ENCODE data around the gene PTGER4.
"Not testable (repeated sequence)": the region's sequence is repeated elsewhere in the genome, so short reads cannot be mapped to it uniquely, and the experiment has no call there.

Gene PTGER4

GRCh38 chr5:40653221-40654022, 26.3 kb upstream of the PTGER4 start:
- Histone ChIP-seq H3K9ac (ENCODE audit: low read length) (no peak overlapping the region), H3K27me3 (ENCODE audit: control insufficient read depth, insufficient read depth, low read length) (no peaks in the 10 kb centered on the region), H3K4me3 (ENCODE audit: low read length) (no peak overlapping the region), H3K4me1 (ENCODE audit: control insufficient read depth, low read depth, low read length) (no peaks in the 10 kb centered on the region), H3K27ac (ENCODE audit: low read length) (no peak overlapping the region), H3K36me3 (ENCODE audit: control insufficient read depth, low read depth, low read length) (no peaks in the 10 kb centered on the region), H3K9me3 (ENCODE audit: control insufficient read depth, low read depth, low read length) (no peaks in the 10 kb centered on the region)

DNA sequence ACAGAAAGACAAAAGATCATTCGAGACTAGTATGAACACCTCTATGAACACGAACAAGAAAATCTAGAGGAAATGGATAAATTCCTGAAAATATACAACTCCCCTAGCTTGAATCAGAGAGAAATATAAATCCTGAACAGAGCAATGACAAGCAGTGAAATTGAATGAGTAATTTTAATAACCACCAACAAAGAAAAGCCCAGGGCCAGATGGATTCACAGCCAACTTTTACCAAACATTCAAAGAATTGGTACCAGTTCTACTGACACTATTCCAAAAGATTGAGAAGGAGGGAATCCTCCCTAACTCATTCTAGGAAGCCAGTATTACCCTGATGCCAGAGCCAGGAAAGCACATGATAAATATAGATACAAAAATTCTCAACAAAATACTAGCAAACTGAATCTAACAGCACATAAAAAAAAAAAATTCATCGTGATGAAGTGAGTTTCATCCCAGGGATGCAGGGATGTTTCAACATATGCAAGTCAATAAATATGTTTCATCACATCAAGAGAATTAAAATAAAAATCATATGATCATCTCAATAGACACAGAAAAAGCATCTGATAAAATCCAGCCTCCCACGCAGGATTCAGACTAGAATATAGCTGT, 25.2 kb upstream of the PTGER4 start:
- no peaks in the 10 kb centered on the region for H3K27me3 ChIP-seq (ENCODE audit: control insufficient read depth, insufficient read depth, low read length)
- H3K36me3 ChIP-seq (ENCODE audit: control insufficient read depth, low read depth, low read length): no peaks in the 10 kb centered on the region
- no peak overlapping the region for H3K9ac ChIP-seq (ENCODE audit: low read length)
- no peak overlapping the region for H3K27ac ChIP-seq (ENCODE audit: low read length)
- H3K9me3 ChIP-seq (ENCODE audit: control insufficient read depth, low read depth, low read length): no peaks in the 10 kb centered on the region
- H3K4me1 ChIP-seq (ENCODE audit: control insufficient read depth, low read depth, low read length): no peaks in the 10 kb centered on the region
- H3K4me3 ChIP-seq (ENCODE audit: low read length): no peak overlapping the region

DNA sequence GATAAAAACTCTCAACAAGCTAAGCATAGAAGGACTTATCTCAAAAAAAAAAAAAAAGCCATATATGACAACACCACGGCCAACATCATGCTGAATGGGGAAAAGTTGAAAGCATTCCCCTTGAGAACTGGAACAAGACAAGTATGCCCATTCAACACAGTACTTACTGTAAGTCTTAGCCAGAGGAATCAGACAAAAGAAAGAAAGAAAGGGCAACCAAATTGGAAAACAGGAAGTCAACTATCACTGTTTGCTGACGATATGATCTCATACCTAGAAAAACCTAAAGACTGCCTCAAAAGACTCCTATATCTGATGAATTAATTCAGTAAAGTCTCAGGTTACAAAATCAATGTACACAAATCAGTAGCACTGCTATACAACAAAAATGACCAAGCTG, 24.6 kb upstream of the PTGER4 start:
- no peaks in the 10 kb centered on the region for H3K9me3 ChIP-seq (ENCODE audit: control insufficient read depth, low read depth, low read length)
- no peak overlapping the region for H3K9ac ChIP-seq (ENCODE audit: low read length)
- H3K36me3 ChIP-seq (ENCODE audit: control insufficient read depth, low read depth, low read length): no peaks in the 10 kb centered on the region
- no peaks in the 10 kb centered on the region for H3K4me1 ChIP-seq (ENCODE audit: control insufficient read depth, low read depth, low read length)
- H3K27ac ChIP-seq (ENCODE audit: low read length): no peak overlapping the region
- H3K27me3 ChIP-seq (ENCODE audit: control insufficient read depth, insufficient read depth, low read length): no peaks in the 10 kb centered on the region
- H3K4me3 ChIP-seq (ENCODE audit: low read length): no peak overlapping the region

- not testable (repeated sequence) for H3K9ac ChIP-seq (ENCODE audit: low read length); H3K4me1 ChIP-seq (ENCODE audit: control insufficient read depth, low read depth, low read length); H3K36me3 ChIP-seq (ENCODE audit: control insufficient read depth, low read depth, low read length); H3K4me3 ChIP-seq (ENCODE audit: low read length); H3K27ac ChIP-seq (ENCODE audit: low read length); H3K27me3 ChIP-seq (ENCODE audit: control insufficient read depth, insufficient read depth, low read length); H3K9me3 ChIP-seq (ENCODE audit: control insufficient read depth, low read depth, low read length)
These were observed 23.6 kb upstream of the PTGER4 start for GRCh38 chr5:40656091-40656490.

DNA sequence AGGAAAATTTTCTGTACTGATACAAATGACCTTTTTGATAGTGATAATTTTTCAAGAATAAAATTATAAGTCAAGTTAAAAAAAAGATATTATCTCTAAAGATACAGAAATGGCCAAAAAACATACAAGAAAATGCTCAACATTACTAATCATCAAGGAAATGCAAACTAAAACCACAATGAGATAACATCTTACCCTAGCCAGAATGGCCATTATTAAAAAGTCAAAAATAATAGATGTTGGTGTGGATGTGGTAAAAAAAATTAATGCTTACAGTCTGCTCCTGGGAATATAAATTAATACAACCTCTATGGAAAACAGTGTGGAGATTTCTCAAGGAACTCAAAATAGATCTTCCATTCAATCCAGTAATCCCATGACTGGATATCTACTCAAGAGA, 22.9 kb upstream of the PTGER4 start:
- H3K27ac ChIP-seq (ENCODE audit: low read length): no peak overlapping the region
- no peak overlapping the region for H3K9ac ChIP-seq (ENCODE audit: low read length)
- no peaks in the 10 kb centered on the region for H3K9me3 ChIP-seq (ENCODE audit: control insufficient read depth, low read depth, low read length)
- H3K36me3 ChIP-seq (ENCODE audit: control insufficient read depth, low read depth, low read length): no peaks in the 10 kb centered on the region
- no peaks in the 10 kb centered on the region for H3K4me1 ChIP-seq (ENCODE audit: control insufficient read depth, low read depth, low read length)
- H3K4me3 ChIP-seq (ENCODE audit: low read length): no peak overlapping the region
- H3K27me3 ChIP-seq (ENCODE audit: control insufficient read depth, insufficient read depth, low read length): no peaks in the 10 kb centered on the region

GRCh38 chr5:40660751-40661150, 19.0 kb upstream of the PTGER4 start:
- Histone ChIP-seq H3K4me3 (ENCODE audit: low read length) (no peak overlapping the region), H3K4me1 (ENCODE audit: control insufficient read depth, low read depth, low read length) (no peaks in the 10 kb centered on the region), H3K36me3 (ENCODE audit: control insufficient read depth, low read depth, low read length) (no peaks in the 10 kb centered on the region), H3K27ac (ENCODE audit: low read length) (no peak overlapping the region), H3K27me3 (ENCODE audit: control insufficient read depth, insufficient read depth, low read length) (no peaks in the 10 kb centered on the region), H3K9me3 (ENCODE audit: control insufficient read depth, low read depth, low read length) (no peaks in the 10 kb centered on the region), H3K9ac (ENCODE audit: low read length) (no peak overlapping the region)

- no peaks in the 10 kb centered on the region for H3K4me1 ChIP-seq (ENCODE audit: control insufficient read depth, low read depth, low read length)
- no peaks in the 10 kb centered on the region for H3K9me3 ChIP-seq (ENCODE audit: control insufficient read depth, low read depth, low read length)
- no peak overlapping the region for H3K9ac ChIP-seq (ENCODE audit: low read length)
- H3K27me3 ChIP-seq (ENCODE audit: control insufficient read depth, insufficient read depth, low read length): no peaks in the 10 kb centered on the region
- no peak overlapping the region for H3K27ac ChIP-seq (ENCODE audit: low read length)
- H3K4me3 ChIP-seq (ENCODE audit: low read length): no peak overlapping the region
- no peaks in the 10 kb centered on the region for H3K36me3 ChIP-seq (ENCODE audit: control insufficient read depth, low read depth, low read length)
These were observed 13.9 kb upstream of the PTGER4 start for GRCh38 chr5:40665635-40666298.

DNA sequence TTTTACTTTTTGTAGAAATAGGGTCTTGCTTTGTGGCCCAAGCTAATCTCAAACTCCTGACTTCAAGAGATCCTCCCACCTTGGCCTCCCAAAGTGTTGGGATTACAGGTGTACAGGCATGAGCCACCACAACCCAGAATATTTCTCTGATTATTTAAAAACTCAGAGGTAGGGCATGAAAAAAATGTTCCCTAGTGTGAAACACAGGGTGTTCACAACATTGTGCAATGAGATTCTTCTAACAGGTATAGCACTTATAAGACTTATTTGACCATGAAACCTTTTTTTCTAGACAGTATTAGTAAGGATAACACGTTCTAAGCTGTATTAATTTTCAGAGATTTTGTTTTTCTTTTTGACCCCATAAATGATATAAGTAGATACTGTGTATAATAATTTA, 13.1 kb upstream of the PTGER4 start:
- Histone ChIP-seq H3K27me3 (ENCODE audit: control insufficient read depth, insufficient read depth, low read length) (no peaks in the 10 kb centered on the region), H3K4me3 (ENCODE audit: low read length) (no peak overlapping the region), H3K4me1 (ENCODE audit: control insufficient read depth, low read depth, low read length) (no peaks in the 10 kb centered on the region), H3K27ac (ENCODE audit: low read length) (no peak overlapping the region), H3K9me3 (ENCODE audit: control insufficient read depth, low read depth, low read length) (no peaks in the 10 kb centered on the region), H3K9ac (ENCODE audit: low read length) (no peak overlapping the region), H3K36me3 (ENCODE audit: control insufficient read depth, low read depth, low read length) (no peaks in the 10 kb centered on the region)

DNA sequence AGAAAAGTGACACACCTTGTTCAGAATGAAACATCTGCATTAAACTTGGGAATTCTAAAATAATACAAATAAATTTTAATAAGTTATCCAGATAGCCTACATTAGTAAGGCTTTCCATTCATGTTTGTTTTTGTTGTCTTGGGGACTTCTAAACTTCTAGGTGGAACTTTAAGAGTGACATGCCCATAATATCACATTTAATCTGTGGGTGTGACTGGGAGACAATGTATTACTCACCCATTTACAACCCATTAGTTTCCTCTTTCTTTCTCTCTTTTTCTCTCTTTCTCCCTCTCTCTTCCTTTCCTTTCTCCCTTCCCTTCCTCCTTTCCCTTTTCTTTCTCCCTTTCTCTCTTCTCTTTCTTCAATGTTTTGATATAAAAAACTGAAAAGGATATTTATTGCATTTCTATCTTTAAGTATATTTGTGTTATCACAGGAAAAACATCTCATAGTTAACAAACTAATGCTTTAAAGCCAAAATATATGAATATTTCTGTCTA, 12.5 kb upstream of the PTGER4 start:
- no peaks in the 10 kb centered on the region for H3K4me1 ChIP-seq (ENCODE audit: control insufficient read depth, low read depth, low read length)
- no peak overlapping the region for H3K9ac ChIP-seq (ENCODE audit: low read length)
- no peak overlapping the region for H3K4me3 ChIP-seq (ENCODE audit: low read length)
- no peaks in the 10 kb centered on the region for H3K9me3 ChIP-seq (ENCODE audit: control insufficient read depth, low read depth, low read length)
- no peak overlapping the region for H3K27ac ChIP-seq (ENCODE audit: low read length)
- no peaks in the 10 kb centered on the region for H3K27me3 ChIP-seq (ENCODE audit: control insufficient read depth, insufficient read depth, low read length)
- H3K36me3 ChIP-seq (ENCODE audit: control insufficient read depth, low read depth, low read length): no peaks in the 10 kb centered on the region

GRCh38 chr5:40669606-40670390, 9.9 kb upstream of the PTGER4 start:
- H3K27ac ChIP-seq (ENCODE audit: low read length): no peak overlapping the region
- H3K4me3 ChIP-seq (ENCODE audit: low read length): no peak overlapping the region
- H3K4me1 ChIP-seq (ENCODE audit: control insufficient read depth, low read depth, low read length): no peaks in the 10 kb centered on the region
- H3K27me3 ChIP-seq (ENCODE audit: control insufficient read depth, insufficient read depth, low read length): no peaks in the 10 kb centered on the region
- no peaks in the 10 kb centered on the region for H3K36me3 ChIP-seq (ENCODE audit: control insufficient read depth, low read depth, low read length)
- no peaks in the 10 kb centered on the region for H3K9me3 ChIP-seq (ENCODE audit: control insufficient read depth, low read depth, low read length)
- no peak overlapping the region for H3K9ac ChIP-seq (ENCODE audit: low read length)

GRCh38 chr5:40672425-40672824, 7.3 kb upstream of the PTGER4 start:
- Histone ChIP-seq H3K4me3 (ENCODE audit: low read length) (no peak overlapping the region), H3K36me3 (ENCODE audit: control insufficient read depth, low read depth, low read length) (no peaks in the 10 kb centered on the region), H3K27me3 (ENCODE audit: control insufficient read depth, insufficient read depth, low read length) (peaks cover under 1% of the 10 kb centered on the region), H3K4me1 (ENCODE audit: control insufficient read depth, low read depth, low read length) (peaks cover 8% of the 10 kb centered on the region), H3K9me3 (ENCODE audit: control insufficient read depth, low read depth, low read length) (no peaks in the 10 kb centered on the region), H3K27ac (ENCODE audit: low read length) (no peak overlapping the region), H3K9ac (ENCODE audit: low read length) (no peak overlapping the region)
